GM08714 (cell line): Measurements from ENCODE around the gene TRIM16.
"Not testable (repeated sequence)": the region's sequence is repeated elsewhere in the genome, so short reads cannot be mapped to it uniquely, and the experiment has no call there.

Source experiments
- H3K4me3 ChIP-seq: fragments of 200-500 bp; sonication (Bioruptor generic); 2 replicates; pipeline ENCODE4 v1.5.1; 2014; ENCODE audit warnings: mild to moderate bottlenecking, low read length, inconsistent platforms
- ZNF274 ChIP-seq: IDR thresholded peaks from 2 replicates; pipeline ENCODE4 v1.6.1; 2012; ENCODE audit warnings: mild to moderate bottlenecking, low read depth, low read length

TRIM16 gene

GRCh38 chr17:15683824-15684478 is at the start of gene TRIM16:
TRIM16 (minus strand) TSS chr17:15684311; CDS start chr17:15651609, 32,702 bp downstream.
- peak within 1 kb of the TSS; percentile 87 for H3K4me3 ChIP-seq

- H3K4me3 ChIP-seq, result not testable (repeated sequence)
Observed at GRCh38 chr17:15733174-15733789, 49.2 kb upstream of the TRIM16 start.

GRCh38 chr17:15731900-15732299 is 47.8 kb upstream of the TRIM16 start, which contains the start of gene TBC1D26:
TBC1D26 (plus strand) TSS chr17:15732283; CDS start chr17:15735349, 3,066 bp downstream.
- not testable (repeated sequence) for H3K4me3 ChIP-seq

GRCh38 chr17:15730535-15730934 is 46.4 kb upstream of the TRIM16 start:
- H3K4me3 ChIP-seq, result not testable (repeated sequence)

- TF ChIP-seq ZNF274, result peak; percentile 74
Observed at GRCh38 chr17:15716601-15717563, 32.8 kb upstream of the TRIM16 start.

GRCh38 chr17:15708879-15709278 is 24.8 kb upstream of the TRIM16 start:
- H3K4me3 ChIP-seq, result not testable (repeated sequence)

More at GRCh38 chr17:15716601-15717563, 32.8 kb upstream of the TRIM16 start:
- H3K4me3 ChIP-seq, result not testable (repeated sequence)

GRCh38 chr17:15704813-15705212 is 20.7 kb upstream of the TRIM16 start:
- H3K4me3 ChIP-seq, result not testable (repeated sequence)

GRCh38 chr17:15704239-15704638 is 20.1 kb upstream of the TRIM16 start:
- H3K4me3 ChIP-seq, result not testable (repeated sequence)

GRCh38 chr17:15699937-15700336 is 15.8 kb upstream of the TRIM16 start:
- peak overlapping the region; percentile 53; the same call in 1 of the 2 replicates for H3K4me3 ChIP-seq

- H3K4me3 ChIP-seq, result peak within 1 kb of the TSS; percentile 53
Observed at GRCh38 chr17:15699413-15699924, 15.4 kb upstream of the TRIM16 start, which contains the start of gene ZNF286A. ZNF286A (plus strand) TSS chr17:15699752; CDS start chr17:15700330, 578 bp downstream.

- H3K4me3 ChIP-seq, result peak overlapping the region; percentile 53
Observed at GRCh38 chr17:15698967-15699366, 14.9 kb upstream of the TRIM16 start.

GRCh38 chr17:15687494-15687893 is 3.4 kb upstream of the TRIM16 start:
- H3K4me3 ChIP-seq, result not testable (repeated sequence)

GRCh38 chr17:15683135-15683534 is 976 bp downstream of the TRIM16 start:
- not testable (repeated sequence) for H3K4me3 ChIP-seq

- H3K4me3 ChIP-seq, result not testable (repeated sequence)
Observed at GRCh38 chr17:15675991-15676390, 8.1 kb downstream of the TRIM16 start.

GRCh38 chr17:15674640-15675039 is 9.5 kb downstream of the TRIM16 start:
- not testable (repeated sequence) for H3K4me3 ChIP-seq

GRCh38 chr17:15669526-15669925 is 14.6 kb downstream of the TRIM16 start:
- not testable (repeated sequence) for H3K4me3 ChIP-seq
